NT2/D1 (cell line): Measurements from ENCODE around the gene TAS2R19.

Experiments
- DNase-seq: peaks from one replicate; pipeline ENCODE4 v3.0.0-alpha.2; 2011; ENCODE audit warnings: low read depth, low spot score
- H3K27me3 ChIP-seq: 2 replicates; pipeline ENCODE4 v1.6.0; 2011; ENCODE audit warnings: mild to moderate bottlenecking; ENCODE audit not compliant: insufficient read length, insufficient read depth
- H3K36me3 ChIP-seq: 2 replicates; pipeline ENCODE4 v1.6.1; 2011; ENCODE audit warnings: mild to moderate bottlenecking, low read length, mixed read lengths; ENCODE audit not compliant: insufficient read depth, insufficient read length
- H3K4me1 ChIP-seq: 2 replicates; pipeline ENCODE4 v1.5.1; 2011; ENCODE audit not compliant: insufficient read depth, insufficient read length
- H3K4me3 ChIP-seq: 2 replicates; pipeline ENCODE4 v1.5.1; 2011; ENCODE audit warnings: low read depth; ENCODE audit not compliant: insufficient read length
- H3K9ac ChIP-seq: 2 replicates; pipeline ENCODE4 v1.6.0; 2011; ENCODE audit warnings: low read depth; ENCODE audit not compliant: insufficient read length
- H3K9me3 ChIP-seq: 2 replicates; pipeline ENCODE4 v1.5.1; 2011; ENCODE audit warnings: mild to moderate bottlenecking, low read length; ENCODE audit not compliant: insufficient read depth
- SUZ12 ChIP-seq: IDR thresholded peaks from 2 replicates; pipeline ENCODE4 v1.6.1; 2011; ENCODE audit not compliant: insufficient read length, insufficient read depth; ENCODE audit errors: extremely low read depth
- YY1 ChIP-seq: IDR thresholded peaks from 2 replicates; pipeline ENCODE4 v1.6.1; 2011; ENCODE audit not compliant: insufficient read length, insufficient read depth
- ZNF274 ChIP-seq: IDR thresholded peaks from 2 replicates; pipeline ENCODE4 v1.6.1; 2011; ENCODE audit warnings: mild to moderate bottlenecking, low read depth, low read length

The TAS2R19 gene

GRCh38 chr12:11026118-11026517, 3.7 kb upstream of the TAS2R19 start:
- Histone ChIP-seq H3K27me3 (no peaks in the 10 kb centered on the region), H3K9me3 (no peaks in the 10 kb centered on the region), H3K9ac (no peak overlapping the region), H3K4me3 (no peak overlapping the region), H3K36me3 (peaks cover 16% of the 10 kb centered on the region), H3K4me1 (no peaks in the 10 kb centered on the region)
- peak; percentile 66 for DNase-seq
- TF ChIP-seq SUZ12 (no peak), ZNF274 (no peak), YY1 (no peak)

GRCh38 chr12:11023387-11023786, 967 bp upstream of the TAS2R19 start:
- Histone ChIP-seq H3K36me3 (peaks cover 16% of the 10 kb centered on the region), H3K27me3 (no peaks in the 10 kb centered on the region), H3K4me3 (no peak overlapping the region), H3K4me1 (no peaks in the 10 kb centered on the region), H3K9me3 (no peaks in the 10 kb centered on the region), H3K9ac (no peak overlapping the region)
- TF ChIP-seq YY1: no peak
- no peak for TF ChIP-seq ZNF274
- no peak for TF ChIP-seq SUZ12
- no peak for DNase-seq

DNA sequence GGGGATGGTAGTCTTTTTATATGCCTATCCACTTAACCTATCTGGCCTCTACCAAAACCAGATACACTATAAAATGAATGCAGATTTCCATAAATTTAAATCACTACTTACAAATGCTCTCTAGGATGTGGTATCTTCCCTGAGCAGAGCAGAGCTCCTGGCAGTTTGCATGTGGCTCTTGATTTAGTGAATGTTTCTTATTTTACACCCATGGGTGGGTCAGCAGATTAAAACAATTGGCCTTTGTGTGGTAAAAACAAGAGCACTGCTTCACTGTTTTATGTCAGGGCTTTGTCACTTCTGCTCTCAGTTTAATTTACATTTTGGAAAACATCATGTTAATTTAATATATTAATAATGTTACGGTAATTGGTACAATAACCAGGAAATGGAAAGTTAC, 5.5 kb downstream of the TAS2R19 start:
- no peak for TF ChIP-seq ZNF274
- no peak for TF ChIP-seq YY1
- TF ChIP-seq SUZ12: no peak
- no peak overlapping the region for H3K9ac ChIP-seq
- no peaks in the 10 kb centered on the region for H3K27me3 ChIP-seq
- H3K4me1 ChIP-seq: no peaks in the 10 kb centered on the region
- no peak overlapping the region for H3K4me3 ChIP-seq
- DNase-seq: no peak
- no peaks in the 10 kb centered on the region for H3K9me3 ChIP-seq
- peaks cover 5% of the 10 kb centered on the region for H3K36me3 ChIP-seq

DNA sequence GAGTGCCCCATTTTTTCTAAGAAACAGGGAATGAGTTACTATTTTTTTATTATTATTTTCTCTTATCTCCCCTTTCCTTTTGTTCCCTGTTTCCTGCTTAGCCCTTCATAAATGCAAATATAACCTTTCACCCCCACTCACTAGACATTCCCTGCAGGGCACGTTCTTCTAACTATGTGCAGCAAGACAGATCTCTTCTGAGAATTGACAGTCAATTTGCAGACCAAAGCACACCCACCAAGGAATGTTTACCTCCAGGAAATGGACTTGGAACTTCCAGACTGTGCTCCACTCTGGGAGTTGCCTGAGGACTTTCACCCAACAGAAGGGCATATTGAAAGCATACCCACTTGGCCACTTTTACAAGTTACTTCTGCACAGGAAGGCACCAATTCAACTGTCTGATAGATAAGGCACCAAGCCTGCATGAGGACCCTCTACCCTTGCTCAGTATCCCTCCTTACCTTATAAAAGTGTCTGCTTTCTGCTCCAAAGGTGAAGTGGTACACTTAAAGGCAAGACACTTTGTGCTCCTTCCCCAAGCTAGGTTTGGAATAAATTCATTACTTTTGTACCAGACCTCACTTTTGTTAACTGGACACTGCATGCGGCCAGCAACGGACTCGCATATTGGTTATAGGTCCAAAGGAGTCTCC, 6.5 kb downstream of the TAS2R19 start:
- no peaks in the 10 kb centered on the region for H3K9me3 ChIP-seq
- TF ChIP-seq YY1 (no peak), SUZ12 (no peak), ZNF274 (no peak)
- DNase-seq: no peak
- no peaks in the 10 kb centered on the region for H3K27me3 ChIP-seq
- no peak overlapping the region for H3K4me3 ChIP-seq
- H3K4me1 ChIP-seq: no peaks in the 10 kb centered on the region
- peaks cover 5% of the 10 kb centered on the region for H3K36me3 ChIP-seq
- no peak overlapping the region for H3K9ac ChIP-seq

DNA sequence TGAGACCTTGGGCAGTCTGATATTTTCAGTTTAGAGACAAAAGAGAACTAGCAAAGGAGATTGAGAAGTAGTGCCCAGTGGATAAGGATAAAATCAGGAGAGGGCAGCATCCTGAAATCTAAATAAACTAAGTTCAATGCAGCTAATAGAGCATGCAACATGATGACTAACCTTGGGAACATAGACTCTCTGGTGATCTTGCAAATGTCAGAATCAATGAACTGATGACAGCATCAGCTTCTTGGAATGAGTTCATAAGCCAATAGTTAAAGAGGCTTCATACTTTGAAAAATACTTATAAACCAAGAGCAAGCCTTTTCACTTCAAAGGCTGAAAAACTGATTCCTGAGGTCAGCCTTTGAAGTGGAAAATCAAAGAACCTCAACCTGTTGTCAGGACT, 8.2 kb downstream of the TAS2R19 start:
- H3K36me3 ChIP-seq: peaks cover 5% of the 10 kb centered on the region
- no peak for DNase-seq
- TF ChIP-seq ZNF274 (no peak), SUZ12 (no peak), YY1 (no peak)
- no peaks in the 10 kb centered on the region for H3K9me3 ChIP-seq
- no peaks in the 10 kb centered on the region for H3K27me3 ChIP-seq
- H3K4me3 ChIP-seq: no peak overlapping the region
- H3K9ac ChIP-seq: no peak overlapping the region
- no peaks in the 10 kb centered on the region for H3K4me1 ChIP-seq

- Histone ChIP-seq H3K27me3 (no peaks in the 10 kb centered on the region), H3K4me1 (no peaks in the 10 kb centered on the region), H3K4me3 (no peak overlapping the region), H3K9ac (no peak overlapping the region), H3K36me3 (no peaks in the 10 kb centered on the region), H3K9me3 (no peaks in the 10 kb centered on the region)
- DNase-seq: no peak
- TF ChIP-seq YY1 (no peak), SUZ12 (no peak), ZNF274 (no peak)
Measured at GRCh38 chr12:11007608-11008007, 14.8 kb downstream of the TAS2R19 start.

DNA sequence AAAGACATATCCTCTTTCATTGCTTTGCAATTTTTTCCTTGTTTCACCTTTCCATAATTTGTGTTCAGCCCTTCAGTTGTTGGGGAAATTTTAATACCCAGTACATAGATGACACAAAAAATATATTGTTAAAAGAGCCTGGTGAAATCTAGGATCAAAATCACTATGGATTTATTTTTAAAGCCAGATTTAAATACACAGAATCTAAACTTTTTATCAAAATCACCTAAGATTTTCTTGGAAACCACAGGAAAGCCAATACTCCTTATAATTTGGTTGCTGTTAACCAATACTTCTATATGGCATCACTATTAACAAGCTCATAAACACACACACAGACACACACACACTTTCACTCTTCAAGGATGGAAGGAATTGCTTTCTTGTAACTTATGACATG, 24.2 kb downstream of the TAS2R19 start, which contains the start of gene TAS2R20:
TAS2R20 (minus strand) TSS at position 101 of the 400 bp plus-strand sequence. CDS start 429 bp downstream, outside the sequence.
- Histone ChIP-seq H3K27me3 (no peaks in the 10 kb centered on the region), H3K36me3 (peaks cover 6% of the 10 kb centered on the region), H3K4me1 (no peaks in the 10 kb centered on the region), H3K4me3 (no peak within 1 kb of the TSS), H3K9me3 (no peaks in the 10 kb centered on the region), H3K9ac (no peak within 1 kb of the TSS)
- TF ChIP-seq YY1: no peak
- TF ChIP-seq ZNF274: no peak
- no peak for TF ChIP-seq SUZ12
- DNase-seq: no peak

DNA sequence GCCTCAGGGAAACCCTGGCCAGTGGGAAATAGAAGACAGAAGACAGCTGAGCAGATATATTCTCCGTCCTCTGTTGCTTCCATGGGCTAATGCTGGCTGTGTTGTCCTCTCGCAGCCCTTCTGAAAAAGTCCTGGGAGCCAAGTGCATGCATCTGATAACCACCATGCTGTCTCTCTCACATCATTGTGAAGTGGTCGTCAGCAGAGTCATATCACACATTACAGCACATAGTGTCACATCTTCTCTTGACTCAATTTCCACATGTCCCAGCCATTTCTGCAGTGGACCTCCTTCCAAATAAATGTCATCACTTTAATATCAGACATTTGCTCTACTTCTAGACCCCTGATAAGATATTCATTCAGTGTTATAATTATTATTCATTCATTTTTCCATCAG, 28.1 kb downstream of the TAS2R19 start:
- H3K36me3 ChIP-seq: peaks cover 6% of the 10 kb centered on the region
- DNase-seq: no peak
- no peak overlapping the region for H3K9ac ChIP-seq
- no peaks in the 10 kb centered on the region for H3K27me3 ChIP-seq
- H3K4me1 ChIP-seq: no peaks in the 10 kb centered on the region
- TF ChIP-seq SUZ12 (no peak), ZNF274 (no peak), YY1 (no peak)
- no peak overlapping the region for H3K4me3 ChIP-seq
- no peaks in the 10 kb centered on the region for H3K9me3 ChIP-seq
